ENCODE measurements around the gene GSTM2.

GSTM2 gene

DNA sequence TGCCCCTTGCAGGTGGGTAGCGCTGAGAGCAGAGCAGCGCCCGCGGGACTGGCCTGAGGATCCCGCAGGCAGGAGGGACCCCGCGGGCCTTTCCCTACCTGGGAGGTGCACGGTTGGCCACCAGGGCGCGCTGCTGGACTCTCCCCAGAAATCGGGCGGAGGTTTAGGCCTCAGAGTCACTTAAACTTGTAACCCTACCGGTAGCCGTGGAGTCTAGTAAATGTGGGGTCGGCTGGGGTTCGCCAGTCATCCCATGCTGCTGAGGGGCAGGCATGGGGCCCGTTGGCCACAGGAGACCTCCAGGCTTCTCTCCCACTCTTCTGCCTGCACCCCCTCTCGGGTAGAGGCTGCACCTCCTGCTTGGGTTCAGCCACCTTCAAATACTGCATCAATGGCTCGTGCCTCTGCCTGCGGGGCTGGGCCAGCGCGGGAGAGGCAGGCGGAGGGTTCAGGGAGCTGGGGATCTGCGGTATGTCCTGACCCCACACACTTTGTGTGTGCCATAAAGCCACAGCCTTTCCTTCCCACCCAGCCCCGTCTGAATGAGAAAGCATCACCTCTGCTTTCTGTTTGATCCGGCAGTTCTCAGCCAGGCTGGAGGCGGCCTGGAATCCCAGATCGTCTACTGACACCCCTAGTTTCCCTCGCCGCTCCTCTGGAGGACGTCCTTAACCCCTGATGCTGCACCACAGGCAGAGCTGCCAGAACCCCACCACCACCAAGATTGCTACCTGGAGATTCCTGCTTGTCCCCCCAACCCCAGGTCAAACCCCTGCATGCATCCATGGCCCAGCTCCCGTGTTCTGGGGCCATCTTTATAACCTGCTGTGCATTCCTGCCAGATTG is 24.2 kb upstream of the GSTM2 start (continued):
- TF ChIP-seq, protein P1, sequence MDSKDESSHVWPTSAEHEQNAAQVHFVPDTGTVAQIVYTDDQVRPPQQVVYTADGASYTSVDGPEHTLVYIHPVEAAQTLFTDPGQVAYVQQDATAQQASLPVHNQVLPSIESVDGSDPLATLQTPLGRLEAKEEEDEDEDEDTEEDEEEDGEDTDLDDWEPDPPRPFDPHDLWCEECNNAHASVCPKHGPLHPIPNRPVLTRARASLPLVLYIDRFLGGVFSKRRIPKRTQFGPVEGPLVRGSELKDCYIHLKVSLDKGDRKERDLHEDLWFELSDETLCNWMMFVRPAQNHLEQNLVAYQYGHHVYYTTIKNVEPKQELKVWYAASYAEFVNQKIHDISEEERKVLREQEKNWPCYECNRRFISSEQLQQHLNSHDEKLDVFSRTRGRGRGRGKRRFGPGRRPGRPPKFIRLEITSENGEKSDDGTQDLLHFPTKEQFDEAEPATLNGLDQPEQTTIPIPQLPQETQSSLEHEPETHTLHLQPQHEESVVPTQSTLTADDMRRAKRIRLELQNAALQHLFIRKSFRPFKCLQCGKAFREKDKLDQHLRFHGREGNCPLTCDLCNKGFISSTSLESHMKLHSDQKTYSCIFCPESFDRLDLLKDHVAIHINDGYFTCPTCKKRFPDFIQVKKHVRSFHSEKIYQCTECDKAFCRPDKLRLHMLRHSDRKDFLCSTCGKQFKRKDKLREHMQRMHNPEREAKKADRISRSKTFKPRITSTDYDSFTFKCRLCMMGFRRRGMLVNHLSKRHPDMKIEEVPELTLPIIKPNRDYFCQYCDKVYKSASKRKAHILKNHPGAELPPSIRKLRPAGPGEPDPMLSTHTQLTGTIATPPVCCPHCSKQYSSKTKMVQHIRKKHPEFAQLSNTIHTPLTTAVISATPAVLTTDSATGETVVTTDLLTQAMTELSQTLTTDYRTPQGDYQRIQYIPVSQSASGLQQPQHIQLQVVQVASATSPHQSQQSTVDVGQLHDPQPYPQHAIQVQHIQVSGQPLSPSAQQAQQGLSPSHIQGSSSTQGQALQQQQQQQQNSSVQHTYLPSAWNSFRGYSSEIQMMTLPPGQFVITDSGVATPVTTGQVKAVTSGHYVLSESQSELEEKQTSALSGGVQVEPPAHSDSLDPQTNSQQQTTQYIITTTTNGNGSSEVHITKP (tag by site-specific recombination; IDR thresholded peaks at IDR 0.05) = no peak
- TF ChIP-seq ZNF585B (tag by site-specific recombination; IDR thresholded peaks at IDR 0.05) (no peak), ZNF404 (tag by site-specific recombination; IDR thresholded peaks at IDR 0.05) (no peak), ZNF792 (tag by site-specific recombination; IDR thresholded peaks at IDR 0.05) (no peak), ZNF555 (tag by site-specific recombination; conservative IDR thresholded peaks at IDR 0.05) (no peak), WT1 (tag by site-specific recombination; IDR thresholded peaks at IDR 0.05) (no peak), ZNF48 (tag by site-specific recombination; IDR thresholded peaks at IDR 0.05) (no peak), ZNF549 (tag by site-specific recombination; IDR thresholded peaks at IDR 0.05) (no peak), ZNF133 (tag by site-specific recombination; IDR thresholded peaks at IDR 0.05) (no peak), YY1 (tag by site-specific recombination; IDR thresholded peaks at IDR 0.05) (0 out of 2 replicates have a peak, but pooled peaks have one; percentile 22), ZFHX2 (tag by site-specific recombination; conservative IDR thresholded peaks at IDR 0.05) (no peak; the same call in 1 of the 2 replicates), ZNF521 (tag by site-specific recombination; IDR thresholded peaks at IDR 0.05) (no peak), ZNF157 (tag by site-specific recombination; IDR thresholded peaks at IDR 0.05) (no peak), ZNF624 (tag by site-specific recombination; IDR thresholded peaks at IDR 0.05) (no peak), GLIS1 (tag by site-specific recombination; IDR thresholded peaks at IDR 0.05) (peak; percentile 66; the same call in 1 of the 2 replicates)
- TF ChIP-seq, protein P2, sequence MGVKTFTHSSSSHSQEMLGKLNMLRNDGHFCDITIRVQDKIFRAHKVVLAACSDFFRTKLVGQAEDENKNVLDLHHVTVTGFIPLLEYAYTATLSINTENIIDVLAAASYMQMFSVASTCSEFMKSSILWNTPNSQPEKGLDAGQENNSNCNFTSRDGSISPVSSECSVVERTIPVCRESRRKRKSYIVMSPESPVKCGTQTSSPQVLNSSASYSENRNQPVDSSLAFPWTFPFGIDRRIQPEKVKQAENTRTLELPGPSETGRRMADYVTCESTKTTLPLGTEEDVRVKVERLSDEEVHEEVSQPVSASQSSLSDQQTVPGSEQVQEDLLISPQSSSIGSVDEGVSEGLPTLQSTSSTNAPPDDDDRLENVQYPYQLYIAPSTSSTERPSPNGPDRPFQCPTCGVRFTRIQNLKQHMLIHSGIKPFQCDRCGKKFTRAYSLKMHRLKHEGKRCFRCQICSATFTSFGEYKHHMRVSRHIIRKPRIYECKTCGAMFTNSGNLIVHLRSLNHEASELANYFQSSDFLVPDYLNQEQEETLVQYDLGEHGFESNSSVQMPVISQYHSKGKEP (tag by site-specific recombination; IDR thresholded peaks at IDR 0.05) = no peak
- TF ChIP-seq, protein P3, sequence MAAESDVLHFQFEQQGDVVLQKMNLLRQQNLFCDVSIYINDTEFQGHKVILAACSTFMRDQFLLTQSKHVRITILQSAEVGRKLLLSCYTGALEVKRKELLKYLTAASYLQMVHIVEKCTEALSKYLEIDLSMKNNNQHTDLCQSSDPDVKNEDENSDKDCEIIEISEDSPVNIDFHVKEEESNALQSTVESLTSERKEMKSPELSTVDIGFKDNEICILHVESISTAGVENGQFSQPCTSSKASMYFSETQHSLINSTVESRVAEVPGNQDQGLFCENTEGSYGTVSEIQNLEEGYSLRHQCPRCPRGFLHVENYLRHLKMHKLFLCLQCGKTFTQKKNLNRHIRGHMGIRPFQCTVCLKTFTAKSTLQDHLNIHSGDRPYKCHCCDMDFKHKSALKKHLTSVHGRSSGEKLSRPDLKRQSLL (tag by site-specific recombination; IDR thresholded peaks at IDR 0.05) = no peak
- TF ChIP-seq, protein P4, sequence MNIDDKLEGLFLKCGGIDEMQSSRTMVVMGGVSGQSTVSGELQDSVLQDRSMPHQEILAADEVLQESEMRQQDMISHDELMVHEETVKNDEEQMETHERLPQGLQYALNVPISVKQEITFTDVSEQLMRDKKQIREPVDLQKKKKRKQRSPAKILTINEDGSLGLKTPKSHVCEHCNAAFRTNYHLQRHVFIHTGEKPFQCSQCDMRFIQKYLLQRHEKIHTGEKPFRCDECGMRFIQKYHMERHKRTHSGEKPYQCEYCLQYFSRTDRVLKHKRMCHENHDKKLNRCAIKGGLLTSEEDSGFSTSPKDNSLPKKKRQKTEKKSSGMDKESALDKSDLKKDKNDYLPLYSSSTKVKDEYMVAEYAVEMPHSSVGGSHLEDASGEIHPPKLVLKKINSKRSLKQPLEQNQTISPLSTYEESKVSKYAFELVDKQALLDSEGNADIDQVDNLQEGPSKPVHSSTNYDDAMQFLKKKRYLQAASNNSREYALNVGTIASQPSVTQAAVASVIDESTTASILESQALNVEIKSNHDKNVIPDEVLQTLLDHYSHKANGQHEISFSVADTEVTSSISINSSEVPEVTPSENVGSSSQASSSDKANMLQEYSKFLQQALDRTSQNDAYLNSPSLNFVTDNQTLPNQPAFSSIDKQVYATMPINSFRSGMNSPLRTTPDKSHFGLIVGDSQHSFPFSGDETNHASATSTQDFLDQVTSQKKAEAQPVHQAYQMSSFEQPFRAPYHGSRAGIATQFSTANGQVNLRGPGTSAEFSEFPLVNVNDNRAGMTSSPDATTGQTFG (tag by site-specific recombination; IDR thresholded peaks at IDR 0.05; ENCODE audit: borderline replicate concordance) = no peak
- TF ChIP-seq, protein P5, sequence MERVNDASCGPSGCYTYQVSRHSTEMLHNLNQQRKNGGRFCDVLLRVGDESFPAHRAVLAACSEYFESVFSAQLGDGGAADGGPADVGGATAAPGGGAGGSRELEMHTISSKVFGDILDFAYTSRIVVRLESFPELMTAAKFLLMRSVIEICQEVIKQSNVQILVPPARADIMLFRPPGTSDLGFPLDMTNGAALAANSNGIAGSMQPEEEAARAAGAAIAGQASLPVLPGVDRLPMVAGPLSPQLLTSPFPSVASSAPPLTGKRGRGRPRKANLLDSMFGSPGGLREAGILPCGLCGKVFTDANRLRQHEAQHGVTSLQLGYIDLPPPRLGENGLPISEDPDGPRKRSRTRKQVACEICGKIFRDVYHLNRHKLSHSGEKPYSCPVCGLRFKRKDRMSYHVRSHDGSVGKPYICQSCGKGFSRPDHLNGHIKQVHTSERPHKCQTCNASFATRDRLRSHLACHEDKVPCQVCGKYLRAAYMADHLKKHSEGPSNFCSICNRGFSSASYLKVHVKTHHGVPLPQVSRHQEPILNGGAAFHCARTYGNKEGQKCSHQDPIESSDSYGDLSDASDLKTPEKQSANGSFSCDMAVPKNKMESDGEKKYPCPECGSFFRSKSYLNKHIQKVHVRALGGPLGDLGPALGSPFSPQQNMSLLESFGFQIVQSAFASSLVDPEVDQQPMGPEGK (tag by site-specific recombination; IDR thresholded peaks at IDR 0.05) = peak; percentile 40; the same call in 1 of the 2 replicates
- TF ChIP-seq, protein P6, sequence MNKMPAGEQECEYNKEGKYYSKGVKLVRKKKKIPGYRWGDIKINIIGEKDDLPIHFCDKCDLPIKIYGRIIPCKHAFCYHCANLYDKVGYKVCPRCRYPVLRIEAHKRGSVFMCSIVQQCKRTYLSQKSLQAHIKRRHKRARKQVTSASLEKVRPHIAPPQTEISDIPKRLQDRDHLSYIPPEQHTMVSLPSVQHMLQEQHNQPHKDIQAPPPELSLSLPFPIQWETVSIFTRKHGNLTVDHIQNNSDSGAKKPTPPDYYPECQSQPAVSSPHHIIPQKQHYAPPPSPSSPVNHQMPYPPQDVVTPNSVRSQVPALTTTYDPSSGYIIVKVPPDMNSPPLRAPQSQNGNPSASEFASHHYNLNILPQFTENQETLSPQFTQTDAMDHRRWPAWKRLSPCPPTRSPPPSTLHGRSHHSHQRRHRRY (tag by site-specific recombination; IDR thresholded peaks at IDR 0.05) = no peak
- TF ChIP-seq, protein P7, sequence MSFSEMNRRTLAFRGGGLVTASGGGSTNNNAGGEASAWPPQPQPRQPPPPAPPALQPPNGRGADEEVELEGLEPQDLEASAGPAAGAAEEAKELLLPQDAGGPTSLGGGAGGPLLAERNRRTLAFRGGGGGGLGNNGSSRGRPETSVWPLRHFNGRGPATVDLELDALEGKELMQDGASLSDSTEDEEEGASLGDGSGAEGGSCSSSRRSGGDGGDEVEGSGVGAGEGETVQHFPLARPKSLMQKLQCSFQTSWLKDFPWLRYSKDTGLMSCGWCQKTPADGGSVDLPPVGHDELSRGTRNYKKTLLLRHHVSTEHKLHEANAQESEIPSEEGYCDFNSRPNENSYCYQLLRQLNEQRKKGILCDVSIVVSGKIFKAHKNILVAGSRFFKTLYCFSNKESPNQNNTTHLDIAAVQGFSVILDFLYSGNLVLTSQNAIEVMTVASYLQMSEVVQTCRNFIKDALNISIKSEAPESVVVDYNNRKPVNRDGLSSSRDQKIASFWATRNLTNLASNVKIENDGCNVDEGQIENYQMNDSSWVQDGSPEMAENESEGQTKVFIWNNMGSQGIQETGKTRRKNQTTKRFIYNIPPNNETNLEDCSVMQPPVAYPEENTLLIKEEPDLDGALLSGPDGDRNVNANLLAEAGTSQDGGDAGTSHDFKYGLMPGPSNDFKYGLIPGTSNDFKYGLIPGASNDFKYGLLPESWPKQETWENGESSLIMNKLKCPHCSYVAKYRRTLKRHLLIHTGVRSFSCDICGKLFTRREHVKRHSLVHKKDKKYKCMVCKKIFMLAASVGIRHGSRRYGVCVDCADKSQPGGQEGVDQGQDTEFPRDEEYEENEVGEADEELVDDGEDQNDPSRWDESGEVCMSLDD (tag by site-specific recombination; IDR thresholded peaks at IDR 0.05) = peak; percentile 63; the same call in 1 of the 2 replicates
- TF ChIP-seq, protein P8, sequence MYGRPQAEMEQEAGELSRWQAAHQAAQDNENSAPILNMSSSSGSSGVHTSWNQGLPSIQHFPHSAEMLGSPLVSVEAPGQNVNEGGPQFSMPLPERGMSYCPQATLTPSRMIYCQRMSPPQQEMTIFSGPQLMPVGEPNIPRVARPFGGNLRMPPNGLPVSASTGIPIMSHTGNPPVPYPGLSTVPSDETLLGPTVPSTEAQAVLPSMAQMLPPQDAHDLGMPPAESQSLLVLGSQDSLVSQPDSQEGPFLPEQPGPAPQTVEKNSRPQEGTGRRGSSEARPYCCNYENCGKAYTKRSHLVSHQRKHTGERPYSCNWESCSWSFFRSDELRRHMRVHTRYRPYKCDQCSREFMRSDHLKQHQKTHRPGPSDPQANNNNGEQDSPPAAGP (tag by site-specific recombination; IDR thresholded peaks at IDR 0.05) = no peak

Data from HEK293 (cell line).